ENCODE results near the gene RFNG.
"Not testable (repeated sequence)": the region's sequence is repeated elsewhere in the genome, so short reads cannot be mapped to it uniquely, and the experiment has no call there.

Gene RFNG

GRCh38 chr17:82041144-82041814 lies 10.3 kb downstream of the RFNG start:
- no peak for TF ChIP-seq CTCF (IDR thresholded peaks at IDR 0.05; ENCODE audit: unreplicated experiment in 3 of 3)
- H3K27me3 Mint-ChIP-seq (ENCODE audit: low read depth): peaks cover 9% of the 10 kb centered on the region
- no peaks in the 10 kb centered on the region for H3K36me3 Mint-ChIP-seq (ENCODE audit: low read depth)
- no peak overlapping the region for H3K4me3 Mint-ChIP-seq
- H3K27ac Mint-ChIP-seq: no peak overlapping the region
- no peaks in the 10 kb centered on the region for H3K9me3 Mint-ChIP-seq
- peaks cover 11% of the 10 kb centered on the region for H3K4me1 Mint-ChIP-seq

GRCh38 chr17:82039695-82040299 lies 11.8 kb downstream of the RFNG start:
- no peaks in the 10 kb centered on the region for H3K36me3 Mint-ChIP-seq (ENCODE audit: low read depth)
- H3K4me3 Mint-ChIP-seq: no peak overlapping the region
- TF ChIP-seq CTCF (IDR thresholded peaks at IDR 0.05; ENCODE audit: unreplicated experiment in 3 of 3): no peak

GRCh38 chr17:82038796-82039409 lies 12.7 kb downstream of the RFNG start:
- Mint-ChIP-seq H3K27me3 (ENCODE audit: low read depth) (peaks cover 16% of the 10 kb centered on the region), H3K4me1 (peaks cover 20% of the 10 kb centered on the region), H3K27ac (peak overlapping the region in 1 of 3 experiments; percentile 19), H3K4me3 (peak overlapping the region; percentile 2 to 64 (median 38))
- H3K9me3 Mint-ChIP-seq; H3K36me3 Mint-ChIP-seq (ENCODE audit: low read depth): not testable (repeated sequence)

More at GRCh38 chr17:82039695-82040299, 11.8 kb downstream of the RFNG start:
- Mint-ChIP-seq H3K27ac (no peak overlapping the region), H3K27me3 (ENCODE audit: low read depth) (peaks cover 12% of the 10 kb centered on the region), H3K9me3 (no peaks in the 10 kb centered on the region), H3K4me1 (peaks cover 20% of the 10 kb centered on the region)

GRCh38 chr17:82037889-82038195 lies 13.8 kb downstream of the RFNG start:
- no peak for TF ChIP-seq CTCF (IDR thresholded peaks at IDR 0.05; ENCODE audit: unreplicated experiment in 3 of 3)

GRCh38 chr17:82037092-82037888 lies 14.3 kb downstream of the RFNG start, which contains the start of gene DCXR:
Gene DCXR, minus strand, starts transcription at chr17:82037697. Its CDS starts 15 bp downstream, at chr17:82037682.
- peak within 1 kb of the TSS in 2 of 3 experiments; percentile 43 to 88 for H3K27ac Mint-ChIP-seq
- H3K36me3 Mint-ChIP-seq (ENCODE audit: low read depth): no peaks in the 10 kb centered on the region
- peak within 1 kb of the TSS; percentile 76 to 88 (median 85) for H3K4me3 Mint-ChIP-seq
- peaks cover 21% of the 10 kb centered on the region for H3K27me3 Mint-ChIP-seq (ENCODE audit: low read depth)
- no peaks in the 10 kb centered on the region for H3K9me3 Mint-ChIP-seq
- TF ChIP-seq CTCF (IDR thresholded peaks at IDR 0.05; ENCODE audit: unreplicated experiment in 3 of 3): peak; percentile 74 to 98 (median 80)
- peaks cover 20% of the 10 kb centered on the region for H3K4me1 Mint-ChIP-seq

More at GRCh38 chr17:82037889-82038195, 13.8 kb downstream of the RFNG start:
- Mint-ChIP-seq H3K4me3 (peak overlapping the region; percentile 76 to 88 (median 85)), H3K27me3 (ENCODE audit: low read depth) (peaks cover 19% of the 10 kb centered on the region), H3K9me3 (no peaks in the 10 kb centered on the region), H3K4me1 (peaks cover 20% of the 10 kb centered on the region), H3K27ac (peak overlapping the region in 2 of 3 experiments; percentile 43 to 88), H3K36me3 (ENCODE audit: low read depth) (no peaks in the 10 kb centered on the region)

- Mint-ChIP-seq H3K4me3 (peak overlapping the region; percentile 74 to 81 (median 79)), H3K9me3 (no peaks in the 10 kb centered on the region), H3K36me3 (ENCODE audit: low read depth) (no peaks in the 10 kb centered on the region), H3K27ac (no peak overlapping the region), H3K4me1 (peaks cover 20% of the 10 kb centered on the region), H3K27me3 (ENCODE audit: low read depth) (peaks cover 21% of the 10 kb centered on the region)
- TF ChIP-seq CTCF (IDR thresholded peaks at IDR 0.05; ENCODE audit: unreplicated experiment in 3 of 3): no peak
These were observed 14.9 kb downstream of the RFNG start for GRCh38 chr17:82036634-82037091.

Data from nephron (organoid).